ENCODE data around the gene MLN.

- no peak for TF ChIP-seq SUZ12 (IDR thresholded peaks at IDR 0.05; ENCODE audit: extremely low read depth, insufficient read depth, insufficient read length)
- TF ChIP-seq YY1 (IDR thresholded peaks at IDR 0.05; ENCODE audit: insufficient read depth, insufficient read length): no peak
These were observed 13.7 kb upstream of the MLN start for GRCh38 chr6:33817489-33817888.
